Measurements from ENCODE around the gene CYP2A6.
"Not testable (repeated sequence)": the region's sequence is repeated elsewhere in the genome, so short reads cannot be mapped to it uniquely, and the experiment has no call there.

Gene CYP2A6

DNA sequence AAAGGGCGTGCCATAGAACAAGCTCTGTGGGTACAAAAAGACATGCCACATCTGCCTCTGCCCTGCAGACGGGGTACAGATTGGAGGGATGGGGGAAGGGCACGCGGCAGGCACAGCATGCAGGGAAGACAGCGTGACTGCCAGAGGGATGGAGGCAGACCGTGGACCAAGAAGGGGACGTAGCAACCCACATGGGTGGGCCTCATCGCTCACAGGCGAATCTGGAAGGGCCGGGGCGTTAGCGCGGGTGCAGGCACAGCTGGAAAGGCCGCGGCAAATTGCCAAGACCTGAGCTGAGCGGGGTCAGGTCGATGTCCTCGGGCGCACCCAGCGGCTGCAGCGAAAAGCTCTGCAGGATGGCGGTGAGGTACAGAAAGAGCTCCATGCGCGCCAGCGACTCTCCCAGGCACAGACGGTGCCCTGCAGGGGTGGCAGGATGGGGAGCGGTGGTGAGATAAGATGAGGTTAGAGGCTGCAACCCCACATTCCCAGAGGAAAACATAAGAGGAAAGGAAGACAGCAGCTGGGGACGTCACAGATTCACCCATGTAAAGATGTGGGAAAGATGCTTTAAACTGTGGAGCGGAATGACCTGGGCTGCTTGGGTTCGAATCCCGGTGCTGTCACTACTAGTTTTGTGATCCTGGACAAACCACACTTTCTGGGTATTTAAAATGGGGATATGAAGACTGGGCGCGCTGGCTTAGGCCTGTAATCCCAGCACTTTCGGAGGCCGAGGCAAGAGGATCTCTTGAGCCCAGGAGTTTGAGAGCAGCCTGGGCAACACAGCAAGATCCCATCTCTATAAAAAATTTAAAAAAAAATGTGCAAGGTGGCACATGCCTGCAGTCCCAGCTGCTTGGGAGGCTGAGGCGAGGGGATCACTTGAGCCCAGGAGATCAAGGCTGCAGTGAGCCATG, 31.5 kb downstream of the CYP2A6 start:
- peak; percentile 86 for DNase-seq

DNA sequence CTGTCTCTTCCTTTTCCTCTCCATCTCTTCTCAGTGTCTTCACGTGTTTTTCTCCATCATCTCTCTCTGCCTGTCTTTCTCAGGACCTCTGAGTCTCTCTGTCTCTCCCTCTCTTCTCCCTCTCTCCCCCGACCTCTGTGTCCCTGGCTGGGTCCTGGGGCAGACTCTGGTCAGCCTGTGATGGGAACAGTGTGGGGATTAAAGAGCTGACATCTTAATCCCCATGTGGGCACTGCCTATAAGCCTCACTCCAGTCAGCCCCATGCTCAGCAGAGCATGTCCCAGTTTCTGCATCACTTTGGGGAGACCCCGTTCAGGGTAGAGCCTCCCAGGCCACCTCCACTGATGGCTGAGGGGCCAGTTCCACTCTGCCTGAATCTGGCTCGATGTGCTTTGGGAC, 35.0 kb downstream of the CYP2A6 start:
- no peak for DNase-seq

DNA sequence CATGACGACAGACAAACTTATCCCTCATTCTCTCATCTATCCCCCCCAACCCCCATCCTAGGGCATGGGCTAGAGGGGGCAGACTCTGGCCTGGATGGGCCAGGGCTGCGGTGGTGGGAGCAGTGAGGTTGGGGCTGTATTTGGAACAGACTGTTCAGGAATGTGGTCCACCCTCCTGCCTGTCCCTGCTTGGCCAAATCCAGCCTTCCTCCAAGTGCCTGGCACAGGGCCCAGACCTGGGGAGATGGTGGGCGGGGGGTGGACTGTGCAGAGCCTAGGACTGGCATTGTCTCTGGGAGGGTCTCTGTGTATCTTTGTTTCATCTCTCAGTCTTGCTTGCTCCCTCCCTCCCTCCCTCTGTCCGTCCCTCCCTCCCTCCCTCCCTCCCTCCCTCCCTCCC, 37.1 kb downstream of the CYP2A6 start:
- no peak for DNase-seq

DNA sequence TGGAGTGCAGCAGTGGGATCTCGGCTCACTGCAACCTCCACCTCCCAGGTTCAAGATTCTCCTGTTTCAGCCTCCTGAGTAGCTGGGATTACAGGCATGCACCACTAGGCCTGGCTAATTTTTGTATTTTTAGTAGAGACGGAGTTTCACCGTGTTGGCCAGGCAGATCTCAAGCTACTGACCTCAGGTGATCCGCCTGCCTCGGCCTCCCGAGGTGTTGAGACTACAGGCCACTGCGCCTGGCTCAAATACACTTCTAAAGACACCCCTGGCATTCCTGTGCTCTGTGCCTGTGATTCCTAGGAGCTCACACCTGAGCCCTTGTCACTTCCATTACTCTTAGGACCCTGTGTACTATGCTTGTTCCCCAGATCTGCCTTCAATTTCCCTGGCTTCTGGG, 37.7 kb downstream of the CYP2A6 start:
- DNase-seq = not testable (repeated sequence)

DNA sequence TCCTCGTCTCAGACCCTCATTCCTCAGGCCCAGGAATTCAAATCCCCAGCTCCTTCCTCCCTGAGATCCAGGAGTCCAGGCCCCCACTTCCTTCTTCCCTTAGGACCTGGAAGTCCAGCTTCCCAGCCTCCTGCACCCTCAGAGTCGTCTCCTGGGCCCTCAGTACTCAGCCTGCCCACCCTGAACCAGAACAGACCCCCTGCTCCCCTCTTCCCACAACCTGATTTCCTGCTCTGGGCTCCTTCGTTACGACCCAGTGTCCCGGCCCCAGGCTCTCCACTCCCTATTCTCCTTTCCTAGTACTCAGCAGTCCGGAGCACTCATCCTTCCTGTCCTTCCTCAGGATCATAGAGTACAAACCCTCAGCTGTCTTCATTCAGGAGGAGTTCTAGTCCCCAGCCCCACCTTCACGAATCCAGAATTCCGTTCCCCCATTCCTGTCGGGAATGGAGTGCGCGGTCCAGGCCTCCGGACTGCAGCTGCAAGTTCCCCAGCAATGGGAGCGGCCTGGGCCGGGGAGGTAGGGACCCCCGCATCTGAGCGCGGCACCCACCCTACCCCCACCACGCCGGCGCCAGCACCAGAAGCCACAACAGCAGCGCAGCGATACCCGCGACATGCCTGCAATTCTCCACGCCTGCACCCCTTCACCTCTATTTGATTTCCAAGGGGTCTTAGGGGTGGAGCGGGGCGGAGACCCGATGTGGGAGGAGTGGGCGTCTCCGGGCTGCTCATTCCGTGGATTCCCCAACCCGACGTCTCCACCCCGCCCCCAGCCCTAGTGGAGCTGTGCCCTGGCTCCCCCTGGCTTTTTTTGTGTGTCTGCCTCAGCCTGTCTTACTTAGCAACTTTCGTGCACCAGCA, 38.5 kb downstream of the CYP2A6 start:
- peak; percentile 33 for DNase-seq

DNA sequence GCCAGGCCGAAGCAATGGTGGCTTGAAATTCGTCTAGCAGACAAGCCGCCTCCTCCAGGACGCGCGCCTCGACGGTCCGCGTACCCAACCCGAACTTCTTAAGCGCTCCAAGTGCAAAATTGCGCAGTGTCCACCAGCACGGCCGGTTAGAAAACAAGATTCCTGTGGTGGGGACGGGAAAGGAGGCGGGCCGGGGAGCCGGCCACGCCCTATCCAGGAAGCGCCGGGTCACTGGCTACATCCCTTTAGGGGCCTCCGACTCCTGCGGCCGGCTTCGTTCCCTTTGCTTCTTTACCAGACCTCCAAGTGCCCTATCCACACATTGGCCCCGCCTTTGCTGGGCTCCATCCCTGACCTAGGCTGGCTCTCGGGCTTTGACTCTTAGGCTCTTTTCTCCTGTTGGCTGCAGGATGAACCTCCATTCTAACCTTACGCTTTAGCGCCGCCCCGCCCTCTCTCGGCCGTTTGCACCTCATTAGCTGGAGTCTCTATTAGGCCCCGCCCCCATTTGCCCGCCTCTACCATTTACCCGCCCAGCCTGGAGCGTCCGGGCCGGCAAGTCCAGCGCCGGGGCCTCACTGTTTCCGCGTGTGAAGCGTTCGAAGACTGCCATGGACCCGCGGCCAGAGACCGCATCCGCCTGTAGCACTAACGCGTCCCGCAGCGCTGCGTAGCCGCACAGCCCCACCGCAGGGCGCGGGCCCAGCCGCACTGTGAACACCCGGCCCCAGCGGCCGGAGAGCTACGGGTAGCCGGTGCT, 39.4 kb downstream of the CYP2A6 start:
- peak; percentile 67 for DNase-seq

DNA sequence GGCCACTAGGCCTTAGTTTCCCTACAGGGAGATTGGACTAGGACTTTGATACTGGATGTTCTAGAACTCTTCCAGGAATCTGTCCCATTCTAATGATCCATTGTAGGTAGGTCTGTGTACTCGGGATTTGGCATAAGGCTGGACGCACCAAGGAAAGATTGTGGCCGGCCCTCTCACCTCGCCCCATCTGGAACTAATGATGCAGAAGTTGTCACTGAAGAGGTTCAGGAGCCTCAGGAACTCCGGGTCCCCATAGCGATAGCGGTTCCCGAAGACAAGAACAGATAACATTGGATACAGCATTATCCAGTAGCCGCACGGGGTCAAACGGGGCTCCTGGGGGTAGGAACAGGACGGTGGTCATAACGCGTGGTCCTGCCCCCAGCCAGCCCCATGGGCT, 40.1 kb downstream of the CYP2A6 start:
- DNase-seq = no peak

DNA sequence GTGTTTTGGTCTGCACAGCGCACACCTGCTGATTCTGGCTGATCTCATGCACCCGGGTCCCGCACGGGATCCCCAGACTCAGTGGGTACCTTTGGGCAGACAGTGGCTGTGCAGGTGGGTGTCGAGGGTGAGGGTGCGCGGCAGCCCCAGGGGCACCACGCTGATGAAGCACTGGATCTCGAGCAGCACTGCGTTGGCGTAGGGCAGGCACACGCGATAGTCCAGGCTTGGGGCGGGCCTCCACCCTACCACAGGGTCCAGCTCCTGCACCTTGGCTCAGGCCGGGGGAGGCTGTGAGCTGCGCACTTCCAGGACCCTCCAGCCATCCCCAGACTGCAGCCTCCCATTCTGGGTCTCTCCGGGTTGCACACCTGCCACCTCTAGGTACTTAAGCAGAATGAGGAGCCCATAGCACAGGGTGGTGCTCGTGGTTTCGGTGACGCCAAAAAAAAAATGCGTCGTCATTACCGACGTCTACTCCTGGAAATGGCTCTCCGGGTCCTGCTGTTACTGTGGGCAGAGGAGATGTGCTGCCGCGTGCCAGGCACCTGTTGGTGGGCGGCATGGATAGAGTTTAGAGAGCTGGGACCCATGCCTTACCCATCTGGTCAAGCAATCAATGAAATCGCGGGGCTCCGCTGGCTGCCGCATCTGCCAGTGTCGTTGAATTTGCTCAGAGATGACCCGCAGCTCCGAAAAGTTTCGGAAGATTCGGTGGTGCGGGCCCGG, 40.7 kb downstream of the CYP2A6 start:
- no peak for DNase-seq

DNA sequence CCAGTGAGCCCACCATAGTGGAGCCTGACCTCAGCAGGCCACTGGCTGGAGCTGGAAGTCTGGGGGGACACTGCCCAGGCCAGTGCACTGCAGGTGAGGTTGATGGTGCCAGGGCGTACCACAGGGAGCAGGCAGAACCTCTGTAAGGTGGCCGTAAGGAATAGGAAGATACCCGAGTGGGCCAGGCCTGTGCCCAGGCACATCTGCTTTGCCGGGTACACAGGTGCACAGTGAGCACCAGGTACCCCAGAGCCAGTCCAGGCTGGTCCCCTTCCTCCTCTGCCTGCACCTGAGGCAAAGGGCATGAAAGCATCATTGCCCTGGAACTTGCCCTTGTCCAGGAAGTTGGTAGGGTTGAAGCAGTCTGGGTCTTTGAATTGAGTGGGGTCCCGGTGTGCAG, 41.8 kb downstream of the CYP2A6 start:
- no peak for DNase-seq

DNA sequence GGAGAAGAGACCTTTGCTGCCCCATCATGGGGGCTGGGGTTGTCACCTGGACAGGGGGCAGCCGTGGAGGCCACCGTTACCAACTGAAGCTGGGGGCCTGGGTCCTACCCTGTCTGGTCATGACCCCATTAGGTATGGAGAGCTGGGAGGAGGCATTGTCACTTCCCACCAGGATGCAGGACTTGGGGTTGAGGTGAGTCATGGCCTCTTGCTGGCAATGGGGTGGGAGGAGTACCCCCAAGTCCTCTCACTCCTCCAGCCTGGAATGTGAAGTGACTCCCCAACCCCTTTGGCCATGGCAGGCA, 42.3 kb downstream of the CYP2A6 start:
- DNase-seq = no peak

DNA sequence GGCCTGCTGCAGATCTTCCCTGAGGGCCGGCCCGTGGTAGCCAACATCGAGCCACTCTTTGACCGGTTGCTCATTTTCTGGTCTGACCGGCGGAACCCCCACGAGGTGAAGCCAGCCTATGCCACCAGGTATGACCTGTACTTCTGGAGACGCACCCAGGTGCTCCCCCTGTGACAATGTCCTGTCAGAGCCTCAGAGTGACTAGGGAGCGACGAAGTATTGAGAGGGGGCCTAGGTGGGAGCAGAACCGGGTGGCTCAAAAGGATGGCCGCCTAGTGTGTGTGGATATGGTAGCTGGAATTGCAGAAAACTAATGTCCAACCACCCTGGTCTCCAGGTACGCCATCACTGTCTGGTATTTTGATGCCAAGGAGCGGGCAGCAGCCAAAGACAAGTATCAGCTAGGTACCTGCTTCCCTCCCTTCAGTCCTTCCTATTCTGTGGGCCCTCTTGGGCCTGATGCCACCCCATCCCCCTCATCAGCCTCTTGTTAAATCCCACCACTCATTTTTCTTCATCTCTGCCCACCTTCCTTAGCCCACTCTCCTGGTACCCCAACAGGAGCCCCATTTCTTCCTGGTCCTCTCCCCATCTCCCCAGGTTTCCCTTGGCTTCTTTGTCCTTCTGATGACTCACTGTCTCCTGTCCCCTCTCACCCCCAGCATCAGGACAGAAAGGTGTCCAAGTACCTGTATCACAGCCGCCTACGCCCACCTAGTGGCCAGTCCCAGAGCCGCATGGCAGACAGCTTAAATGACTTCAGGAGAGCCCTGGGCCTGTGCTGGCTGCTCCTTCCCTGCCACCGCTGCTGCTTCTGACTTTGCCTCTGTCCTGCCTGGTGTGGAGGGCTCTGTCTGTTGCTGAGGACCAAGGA, 42.9 kb downstream of the CYP2A6 start:
- DNase-seq = peak; percentile 45

DNA sequence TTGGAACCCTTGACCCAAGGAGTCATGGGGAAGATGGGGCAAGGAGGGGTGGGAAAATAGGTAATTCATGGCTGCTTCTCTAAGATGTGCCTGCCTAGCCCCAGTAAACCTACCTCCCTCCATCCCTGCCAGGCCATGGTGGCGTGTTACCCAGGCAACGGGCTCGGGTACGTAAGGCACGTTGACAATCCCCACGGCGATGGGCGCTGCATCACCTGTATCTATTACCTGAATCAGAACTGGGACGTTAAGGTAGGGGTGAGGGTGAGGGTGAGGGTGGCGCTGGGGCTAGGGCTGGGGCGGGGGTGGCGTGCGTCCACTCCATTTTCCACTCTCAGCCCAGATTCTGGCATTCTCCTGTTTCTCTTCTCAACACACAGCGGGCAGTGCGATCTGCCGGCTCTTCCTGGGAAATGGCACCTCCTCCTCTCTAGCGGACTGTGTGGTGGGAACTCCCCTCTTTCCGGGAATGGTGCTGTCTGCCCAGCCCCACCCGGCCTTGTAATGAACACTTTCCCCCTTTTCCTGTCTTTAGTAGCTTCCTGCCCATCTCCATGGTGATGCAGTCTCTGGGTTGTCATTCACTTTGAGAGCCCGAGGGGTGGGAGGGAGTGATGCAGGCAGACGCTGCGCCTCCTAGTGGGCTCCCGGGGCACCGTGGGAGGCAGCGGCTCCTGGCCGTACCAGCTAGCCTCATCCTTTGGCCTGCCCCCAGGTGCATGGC, 43.7 kb downstream of the CYP2A6 start:
- DNase-seq = peak; percentile 93

DNA sequence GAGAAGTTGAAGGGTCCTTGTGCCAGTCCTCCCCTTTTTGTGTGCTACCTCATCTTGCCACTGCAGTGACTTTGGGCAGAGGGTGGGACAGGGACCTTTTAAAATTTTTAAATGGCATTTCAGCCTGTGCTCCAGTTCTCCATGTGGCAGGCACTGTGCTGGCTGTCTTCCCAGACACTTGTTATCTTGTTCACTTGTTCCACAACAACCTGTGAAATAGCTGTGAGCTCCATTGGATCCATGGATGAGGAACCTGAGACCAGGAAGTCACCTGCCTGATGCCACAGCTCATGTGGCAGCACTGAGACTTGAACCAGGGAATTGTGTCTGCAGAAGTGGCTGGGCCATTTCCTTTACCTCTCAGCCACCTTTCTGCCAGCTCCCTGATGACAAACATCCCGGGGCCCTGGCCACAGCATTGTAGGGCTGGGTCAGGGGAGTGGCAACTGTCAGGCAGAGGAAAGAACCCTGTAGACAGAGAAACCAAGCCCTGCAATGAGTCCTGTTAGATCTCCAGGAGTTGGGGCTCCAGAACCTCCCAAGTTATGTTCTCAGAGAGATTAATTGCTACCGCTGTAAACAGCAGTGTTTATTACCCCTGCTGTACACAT, 44.9 kb downstream of the CYP2A6 start:
- peak; percentile 70 for DNase-seq

DNA sequence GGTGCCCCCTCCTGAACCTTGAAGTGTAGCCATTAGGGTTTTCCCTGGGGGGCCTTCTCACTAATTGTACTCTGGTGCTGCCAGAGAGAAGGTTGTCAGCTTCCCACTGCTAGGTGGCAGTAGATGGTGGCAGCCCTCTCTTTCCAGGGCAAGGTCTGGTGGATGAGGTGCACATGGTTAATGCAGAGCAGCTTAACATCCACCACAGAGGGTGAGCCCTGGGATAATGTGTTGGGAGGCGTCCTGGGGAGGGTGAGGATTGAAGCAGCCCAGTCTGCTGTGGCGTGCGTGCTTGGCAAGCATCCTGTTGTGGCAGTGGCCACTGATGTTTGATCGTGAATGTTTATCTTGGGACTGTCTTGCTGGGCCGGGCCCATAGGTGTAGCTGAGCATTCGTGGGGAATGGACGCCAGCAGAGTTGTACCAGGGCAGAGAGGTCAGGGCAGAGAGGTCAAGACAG, 45.4 kb downstream of the CYP2A6 start:
- peak; percentile 28 for DNase-seq

DNA sequence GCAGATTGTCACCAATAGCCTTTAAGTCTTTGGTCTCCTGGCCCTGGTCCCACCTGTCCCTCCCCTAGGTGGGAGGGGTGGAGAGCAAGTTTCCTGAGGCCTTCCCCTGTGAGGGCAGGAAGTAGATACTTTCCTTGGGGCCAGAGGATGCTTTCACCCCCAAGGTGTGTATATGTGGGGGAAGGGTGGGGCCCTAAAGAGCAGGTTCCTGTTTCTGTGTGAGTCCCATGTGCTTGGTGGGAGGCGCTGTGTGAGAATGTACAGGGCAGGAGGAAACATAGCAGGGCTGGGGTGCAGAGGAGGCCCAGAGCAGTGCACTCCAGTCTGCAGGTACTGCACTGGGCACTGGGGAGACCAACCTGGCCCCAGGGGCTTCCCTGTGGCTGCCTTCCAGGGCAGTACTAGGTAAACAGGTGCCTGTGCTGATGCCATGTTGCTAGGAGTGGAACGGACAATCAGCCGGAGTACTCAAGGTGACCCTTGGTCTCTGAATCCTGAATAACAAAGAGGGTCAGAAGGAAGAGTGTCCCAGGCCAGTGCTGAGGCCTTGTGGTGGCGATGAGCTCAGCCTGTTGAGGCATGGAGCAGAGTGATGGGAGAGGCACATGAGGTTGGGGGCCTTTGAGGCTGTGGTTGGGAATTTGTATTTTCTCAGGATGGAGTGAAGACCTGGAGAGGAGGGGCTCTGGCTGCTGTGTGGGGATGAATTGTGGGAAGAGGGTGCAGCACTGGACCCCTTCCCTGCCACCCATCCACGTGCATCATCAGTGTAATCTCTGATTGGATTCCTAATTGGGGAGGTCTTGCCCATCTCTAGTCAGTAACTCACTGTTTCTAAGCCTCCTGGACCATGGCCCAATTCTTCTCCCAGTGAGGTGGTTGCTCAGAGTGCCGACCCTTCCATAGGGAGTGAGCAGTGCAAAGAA, 46.1 kb downstream of the CYP2A6 start:
- peak; percentile 92 for DNase-seq

DNA sequence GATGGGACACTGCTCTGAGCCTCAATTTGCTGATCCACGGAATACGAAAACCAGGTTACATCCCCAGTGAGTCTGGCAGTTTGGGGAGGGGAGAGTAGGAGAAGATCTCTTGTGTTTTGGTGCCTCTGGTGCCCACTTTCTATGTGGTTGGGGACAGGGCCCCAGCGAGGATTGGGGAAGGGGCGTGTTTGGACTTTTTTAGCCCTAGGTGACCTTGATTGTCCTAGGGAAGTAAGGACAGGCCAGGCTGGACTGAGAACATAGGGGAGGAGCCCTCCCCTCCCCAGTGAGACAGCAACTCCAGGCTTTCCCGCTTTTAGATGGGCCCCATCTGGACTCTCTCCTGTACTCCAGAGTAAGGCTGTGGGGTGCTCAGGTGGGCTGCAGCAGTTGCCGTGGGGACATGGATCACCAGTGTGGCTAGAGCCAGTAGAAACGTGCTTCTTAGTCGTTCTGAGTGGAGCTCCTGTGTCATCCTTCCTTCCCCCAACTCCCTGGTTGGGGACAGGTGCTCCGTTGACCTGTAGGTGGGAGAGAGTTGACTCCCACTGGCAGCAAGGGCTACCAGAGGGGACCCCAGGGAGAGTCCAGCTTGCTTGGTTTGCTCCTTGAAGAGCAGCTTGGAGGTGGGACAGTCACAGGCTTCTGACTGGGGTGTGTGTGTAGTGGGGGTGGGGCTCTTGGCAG, 46.9 kb downstream of the CYP2A6 start:
- DNase-seq = no peak

DNA sequence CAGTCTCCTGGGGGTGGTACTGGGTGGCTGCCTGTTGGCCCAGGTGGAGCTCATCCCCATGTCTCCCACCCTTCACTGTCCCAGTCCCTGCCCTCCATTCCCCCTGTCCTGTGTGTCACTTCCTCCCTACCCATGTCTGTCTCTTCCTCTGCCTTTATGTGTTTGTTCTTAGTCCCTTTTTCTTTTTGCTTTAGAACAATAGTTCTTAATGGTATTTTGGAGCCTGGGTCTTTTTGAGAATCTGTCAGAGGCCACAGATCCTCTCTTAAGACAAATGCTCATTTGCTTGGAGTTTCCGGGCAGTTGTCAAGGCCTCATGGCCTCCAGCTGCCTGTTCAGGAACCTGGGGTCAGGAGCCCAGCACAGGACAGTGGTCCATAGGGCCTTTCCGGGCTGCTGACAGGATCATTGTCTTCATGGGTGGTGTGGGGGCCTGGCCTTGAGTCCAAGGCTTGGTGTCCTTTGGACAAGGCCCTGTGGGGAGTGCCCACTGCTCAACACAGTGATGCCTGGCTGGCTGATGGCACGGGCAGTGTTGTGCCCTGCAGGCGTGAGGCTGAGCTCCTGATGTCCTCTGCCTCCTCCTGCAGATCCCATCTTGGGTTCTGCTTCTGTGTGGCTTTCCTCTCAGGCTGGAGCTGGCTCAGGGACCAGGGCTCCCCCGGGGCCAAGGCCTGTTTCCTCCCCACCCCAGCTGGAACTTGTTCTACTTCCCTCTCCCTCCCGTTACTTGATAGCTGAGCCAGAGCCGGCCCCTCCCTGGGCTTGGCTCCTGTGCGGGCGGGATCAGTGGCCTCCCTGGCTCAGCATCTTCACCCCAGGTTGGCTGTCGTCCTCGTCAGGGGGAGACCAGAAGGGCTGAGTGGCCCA, 47.7 kb downstream of the CYP2A6 start:
- no peak for DNase-seq

All from CD4-positive, alpha-beta T cell treated with Interleukin-17A for 1 hour (primary cell).